ENCODE measurements around the gene SPATA31A6.
"Not testable (repeated sequence)": the region's sequence is repeated elsewhere in the genome, so short reads cannot be mapped to it uniquely, and the experiment has no call there.

- TF ChIP-seq, protein P1, sequence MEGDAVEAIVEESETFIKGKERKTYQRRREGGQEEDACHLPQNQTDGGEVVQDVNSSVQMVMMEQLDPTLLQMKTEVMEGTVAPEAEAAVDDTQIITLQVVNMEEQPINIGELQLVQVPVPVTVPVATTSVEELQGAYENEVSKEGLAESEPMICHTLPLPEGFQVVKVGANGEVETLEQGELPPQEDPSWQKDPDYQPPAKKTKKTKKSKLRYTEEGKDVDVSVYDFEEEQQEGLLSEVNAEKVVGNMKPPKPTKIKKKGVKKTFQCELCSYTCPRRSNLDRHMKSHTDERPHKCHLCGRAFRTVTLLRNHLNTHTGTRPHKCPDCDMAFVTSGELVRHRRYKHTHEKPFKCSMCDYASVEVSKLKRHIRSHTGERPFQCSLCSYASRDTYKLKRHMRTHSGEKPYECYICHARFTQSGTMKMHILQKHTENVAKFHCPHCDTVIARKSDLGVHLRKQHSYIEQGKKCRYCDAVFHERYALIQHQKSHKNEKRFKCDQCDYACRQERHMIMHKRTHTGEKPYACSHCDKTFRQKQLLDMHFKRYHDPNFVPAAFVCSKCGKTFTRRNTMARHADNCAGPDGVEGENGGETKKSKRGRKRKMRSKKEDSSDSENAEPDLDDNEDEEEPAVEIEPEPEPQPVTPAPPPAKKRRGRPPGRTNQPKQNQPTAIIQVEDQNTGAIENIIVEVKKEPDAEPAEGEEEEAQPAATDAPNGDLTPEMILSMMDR (conservative IDR thresholded peaks at IDR 0.05; ENCODE audit: low read length) = not testable (repeated sequence)
- TF ChIP-seq EZH2phosphoT487 (IDR thresholded peaks at IDR 0.05; ENCODE audit: borderline replicate concordance, low read depth, low read length) = not testable (repeated sequence)
These were observed 36.4 kb downstream of the SPATA31A6 start for GRCh38 chr9:42219861-42220260.
